Neural cell (in vitro differentiated cells): Measurements from ENCODE around the gene ISY1.

Experiments used
- CTCF ChIP-seq: fragments of 450-650 bp; IDR thresholded peaks from 2 replicates; pipeline ENCODE4 v1.5.1; 2014; ENCODE audit warnings: antibody characterized with exemption, mild to moderate bottlenecking, moderate library complexity; ENCODE audit not compliant: poor library complexity, severe bottlenecking
- EZH2 ChIP-seq: fragments of 200-600, 300-800 bp; shearing (Covaris generic), sonication (generic); IDR thresholded peaks from 2 replicates; pipeline ENCODE4 v1.6.1; 2014; ENCODE audit warnings: antibody characterized with exemption, low read length, borderline replicate concordance, mild to moderate bottlenecking; ENCODE audit not compliant: insufficient read depth, poor library complexity, severe bottlenecking
- POLR2AphosphoS5 ChIP-seq: IDR thresholded peaks from 2 replicates; pipeline ENCODE4 v1.6.1; 2012
- REST ChIP-seq: IDR thresholded peaks from 2 replicates; pipeline ENCODE4 v1.6.1; 2012; ENCODE audit warnings: borderline replicate concordance
- SMC3 ChIP-seq: fragments of 450-650 bp; conservative IDR thresholded peaks from 2 replicates; pipeline ENCODE4 v1.6.1; 2014; ENCODE audit warnings: antibody characterized with exemption, mild to moderate bottlenecking, moderate library complexity; ENCODE audit not compliant: poor library complexity
- TAF1 ChIP-seq: IDR thresholded peaks from 2 replicates; pipeline ENCODE4 v1.6.1; 2012; ENCODE audit warnings: low read depth

- TF ChIP-seq EZH2 (no peak), TAF1 (no peak), CTCF (no peak), POLR2AphosphoS5 (no peak), REST (no peak), SMC3 (no peak)
Observed at GRCh38 chr3:129207479-129207878, 46.6 kb upstream of the ISY1 start.
